ENCODE measurements around the gene OR5K2.

DNA sequence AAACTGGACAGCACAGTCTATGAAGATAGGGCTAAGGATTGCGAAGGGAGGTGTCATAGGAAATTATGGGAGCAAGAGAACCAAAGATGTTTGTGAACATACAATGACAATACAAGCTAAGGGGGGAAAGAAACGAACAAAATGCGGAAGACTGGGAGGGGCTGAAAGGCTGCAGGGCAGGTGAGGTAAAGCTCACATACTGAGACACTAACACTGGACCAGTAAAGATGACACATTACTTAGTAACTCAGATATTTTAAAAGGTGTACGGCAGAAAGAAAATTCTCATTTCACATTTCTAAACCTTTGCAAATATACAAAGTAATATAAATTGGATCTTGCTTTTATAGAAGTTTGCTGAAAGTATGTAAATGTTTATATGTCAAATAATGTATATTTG, 15.1 kb downstream of the OR5K2 start:
- TF ChIP-seq, protein P1, sequence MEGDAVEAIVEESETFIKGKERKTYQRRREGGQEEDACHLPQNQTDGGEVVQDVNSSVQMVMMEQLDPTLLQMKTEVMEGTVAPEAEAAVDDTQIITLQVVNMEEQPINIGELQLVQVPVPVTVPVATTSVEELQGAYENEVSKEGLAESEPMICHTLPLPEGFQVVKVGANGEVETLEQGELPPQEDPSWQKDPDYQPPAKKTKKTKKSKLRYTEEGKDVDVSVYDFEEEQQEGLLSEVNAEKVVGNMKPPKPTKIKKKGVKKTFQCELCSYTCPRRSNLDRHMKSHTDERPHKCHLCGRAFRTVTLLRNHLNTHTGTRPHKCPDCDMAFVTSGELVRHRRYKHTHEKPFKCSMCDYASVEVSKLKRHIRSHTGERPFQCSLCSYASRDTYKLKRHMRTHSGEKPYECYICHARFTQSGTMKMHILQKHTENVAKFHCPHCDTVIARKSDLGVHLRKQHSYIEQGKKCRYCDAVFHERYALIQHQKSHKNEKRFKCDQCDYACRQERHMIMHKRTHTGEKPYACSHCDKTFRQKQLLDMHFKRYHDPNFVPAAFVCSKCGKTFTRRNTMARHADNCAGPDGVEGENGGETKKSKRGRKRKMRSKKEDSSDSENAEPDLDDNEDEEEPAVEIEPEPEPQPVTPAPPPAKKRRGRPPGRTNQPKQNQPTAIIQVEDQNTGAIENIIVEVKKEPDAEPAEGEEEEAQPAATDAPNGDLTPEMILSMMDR (IDR thresholded peaks at IDR 0.05): no peak
- no peak for TF ChIP-seq POLR2A (IDR thresholded peaks at IDR 0.05; ENCODE audit: low read depth)
- TF ChIP-seq EP300 (IDR thresholded peaks at IDR 0.05): no peak
- no peak for TF ChIP-seq POLR2AphosphoS5 (IDR thresholded peaks at IDR 0.05)
